Right atrium auricular region (tissue), 2 donors: ENCODE measurements around the gene NKX2-4. TPM values are rescaled to one million over a fixed set of nuclear protein-coding genes. Genes with fewer than 3 reads are reported as not detected.

ENCODE experiments used
- DNase-seq: peaks from one replicate; pipeline ENCODE4 v3.0.0-alpha.2; 2019; ENCODE audit warnings: low spot score
- H3K27ac ChIP-seq, 2 donors: fragments of 200-600 bp; sonication (generic); 1 replicate in 1 of 2; 2 replicates in 1 of 2; pipeline ENCODE4 v1.5.1; 2016 to 2019
- H3K27me3 ChIP-seq, 2 donors: fragments of 200-600 bp; sonication (generic); one replicate each; pipeline versions ENCODE4 v1.5.1 to v1.6.0; 2017 to 2019
- H3K36me3 ChIP-seq: fragments of 200-600 bp; sonication (generic); one replicate; pipeline ENCODE4 v1.5.1; 2016
- H3K4me1 ChIP-seq, 2 donors: fragments of 200-600 bp; sonication (generic); one replicate each; pipeline versions ENCODE4 v1.5.1 to v1.6.0; 2017 to 2019
- H3K4me3 ChIP-seq, 2 donors: fragments of 200-600 bp; sonication (generic); 1 replicate in 1 of 2; 2 replicates in 1 of 2; pipeline ENCODE4 v1.5.1; 2017 to 2019; ENCODE audit warnings: mild to moderate bottlenecking in 1 of 2, moderate library complexity in 1 of 2
- H3K9me3 ChIP-seq, 2 donors: fragments of 200-600 bp; sonication (generic); one replicate each; pipeline ENCODE4 v1.5.1; 2019
- CTCF ChIP-seq, 2 donors: fragments of 200-600 bp; sonication (generic); IDR thresholded peaks; one replicate each; pipeline ENCODE4 v1.5.1; 2019; ENCODE audit warnings: antibody characterized with exemption in 2 of 2
- total RNA-seq, 2 donors: library from RNA; depleted of rRNA; stranded (reverse); fragments of >200 nt; gene quantifications; one replicate each; pipeline ENCODE4 v1.1.0, GENCODE V29; 2016

The NKX2-4 gene
- total RNA-seq = not detected

DNA sequence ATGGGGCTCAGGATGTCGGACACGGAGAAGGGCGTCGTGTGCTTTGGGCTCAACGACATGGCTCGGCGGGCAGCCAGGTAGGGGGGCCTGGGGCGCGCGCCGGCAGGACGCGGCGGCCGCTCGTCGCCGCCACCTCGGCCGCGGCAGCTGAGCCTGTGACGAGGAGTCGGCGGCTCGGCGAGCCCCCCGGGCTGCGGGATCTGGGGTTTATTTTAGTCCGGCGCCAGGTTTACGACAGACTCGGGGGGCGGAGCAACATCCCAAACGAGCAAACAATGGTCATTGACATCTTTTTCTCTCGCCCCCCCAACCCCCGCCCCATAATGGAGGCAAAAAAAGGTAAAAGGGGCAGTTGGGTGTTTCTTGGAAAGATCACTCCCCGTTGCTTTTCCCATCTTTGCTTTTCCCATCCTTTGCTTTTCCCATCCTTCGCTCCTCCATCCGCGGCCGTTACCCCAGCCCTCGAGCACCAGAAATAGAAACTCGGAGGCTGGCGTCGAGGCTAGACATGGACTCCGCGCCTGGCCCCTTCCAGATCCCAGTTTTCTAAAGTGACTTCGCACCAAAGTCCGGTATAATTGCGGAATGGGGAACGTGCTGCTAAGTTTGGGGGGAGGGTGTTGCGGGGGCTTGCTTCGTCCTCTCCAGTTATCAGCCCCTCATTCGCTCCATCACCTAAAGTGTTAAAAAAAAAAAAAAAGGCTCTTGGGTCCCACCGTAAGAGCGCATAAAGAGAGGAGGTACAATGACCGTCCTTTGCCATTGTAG, at the start of gene NKX2-4:
Gene NKX2-4, minus strand, starts transcription at position 186 of the 768 bp plus-strand sequence. Its CDS starts 127 bp downstream, at position 59.
- DNase-seq = no peak
- TF ChIP-seq CTCF (IDR thresholded peaks at IDR 0.05) = no peak
- Histone ChIP-seq H3K4me3 (peak within 1 kb of the TSS in 1 of 2 donors; percentile 31), H3K27me3 (peaks cover 53 to 55% of the 10 kb centered on the region in 2 donors), H3K36me3 (no peaks in the 10 kb centered on the region), H3K27ac (no peak within 1 kb of the TSS), H3K4me1 (peaks cover 0 to 13% of the 10 kb centered on the region in 2 donors), H3K9me3 (no peaks in the 10 kb centered on the region)

DNA sequence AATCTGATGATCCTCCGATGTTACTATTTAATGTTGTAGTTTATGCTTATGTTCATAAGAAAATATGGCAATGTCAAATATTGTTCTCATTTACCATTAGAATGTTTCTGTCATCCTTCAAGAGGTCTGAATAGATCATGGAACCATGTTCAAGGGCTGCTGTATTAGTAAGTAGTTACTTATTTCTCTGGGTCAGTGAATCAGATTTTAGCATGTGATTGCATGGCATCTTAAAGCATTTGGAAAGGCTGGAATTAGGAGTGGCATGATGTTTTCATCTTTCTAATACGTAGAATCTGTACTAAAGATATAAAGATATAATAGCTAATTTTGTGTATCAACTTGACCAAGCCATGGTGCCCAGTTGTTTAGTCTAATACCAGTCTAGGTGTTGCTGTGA, 40.5 kb upstream of the NKX2-4 start:
- no peak overlapping the region for H3K4me3 ChIP-seq
- no peak for DNase-seq
- no peaks in the 10 kb centered on the region for H3K9me3 ChIP-seq
- H3K36me3 ChIP-seq = no peaks in the 10 kb centered on the region
- H3K4me1 ChIP-seq = no peaks in the 10 kb centered on the region
- no peak for TF ChIP-seq CTCF (IDR thresholded peaks at IDR 0.05)
- no peaks in the 10 kb centered on the region for H3K27me3 ChIP-seq
- no peak overlapping the region for H3K27ac ChIP-seq

- Histone ChIP-seq H3K4me3 (no peak overlapping the region), H3K36me3 (no peaks in the 10 kb centered on the region), H3K27ac (no peak overlapping the region), H3K9me3 (no peaks in the 10 kb centered on the region), H3K4me1 (no peaks in the 10 kb centered on the region), H3K27me3 (no peaks in the 10 kb centered on the region)
- no peak for TF ChIP-seq CTCF (IDR thresholded peaks at IDR 0.05)
- no peak for DNase-seq
Observed at GRCh38 chr20:21437248-21437647, 39.9 kb upstream of the NKX2-4 start.

- DNase-seq = no peak
- TF ChIP-seq CTCF (IDR thresholded peaks at IDR 0.05) = no peak
- Histone ChIP-seq H3K4me3 (no peak overlapping the region), H3K4me1 (no peaks in the 10 kb centered on the region), H3K36me3 (no peaks in the 10 kb centered on the region), H3K9me3 (no peaks in the 10 kb centered on the region), H3K27me3 (no peaks in the 10 kb centered on the region), H3K27ac (no peak overlapping the region)
Observed at GRCh38 chr20:21436205-21436604, 38.9 kb upstream of the NKX2-4 start.

DNA sequence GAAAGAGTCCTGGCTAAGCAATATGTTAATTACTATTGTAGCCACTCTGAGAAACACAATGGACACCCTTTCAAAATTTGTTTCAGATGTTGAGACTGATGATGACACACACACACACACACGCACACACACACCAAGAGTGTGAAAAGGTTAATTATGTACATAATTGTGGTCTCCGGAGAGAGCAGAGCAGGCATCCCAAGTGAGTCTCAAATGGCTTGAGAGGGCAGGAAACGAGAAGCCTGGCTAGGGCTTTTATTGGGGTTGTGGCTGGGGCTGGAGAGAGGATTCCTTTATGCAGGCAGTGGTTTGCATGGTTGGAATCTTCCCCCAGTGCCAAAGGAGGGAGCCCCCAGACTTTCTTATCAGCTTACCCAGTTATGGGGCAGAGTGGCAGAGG, 38.2 kb upstream of the NKX2-4 start:
- Histone ChIP-seq H3K4me3 (no peak overlapping the region), H3K27me3 (no peaks in the 10 kb centered on the region), H3K27ac (no peak overlapping the region), H3K4me1 (no peaks in the 10 kb centered on the region), H3K36me3 (no peaks in the 10 kb centered on the region), H3K9me3 (no peaks in the 10 kb centered on the region)
- DNase-seq = no peak
- no peak for TF ChIP-seq CTCF (IDR thresholded peaks at IDR 0.05)
